ENCODE results near the gene KCNG2.

KCNG2 gene

GRCh38 chr18:79861687-79862086, 63.9 kb downstream of the KCNG2 start:
- no peak overlapping the region for H3K4me3 ChIP-seq (ENCODE audit: low read depth, low read length)
- no peaks in the 10 kb centered on the region for H3K9me3 ChIP-seq (ENCODE audit: control insufficient read depth, insufficient read depth, low read depth, low read length)
- CTCF ChIA-PET: interaction anchor here (0.5 to 0.6 kb wide), 2 partner anchors 16 to 395 kb away, joined by 3 read pairs; no protein-coding TSS in a partner anchor
- no peak overlapping the region for H3K27ac ChIP-seq (ENCODE audit: extremely low read depth, low read depth, low read length)
- no peaks in the 10 kb centered on the region for H3K4me1 ChIP-seq (ENCODE audit: control insufficient read depth, insufficient read depth, low read length)
- POLR2A ChIA-PET: no interaction called here
- TF ChIP-seq YY2 (tag by site-specific recombination; IDR thresholded peaks at IDR 0.05): no peak
- TF ChIP-seq EGR2 (tag by site-specific recombination; IDR thresholded peaks at IDR 0.05; ENCODE audit: low read depth): no peak
- TF ChIP-seq PRDM1 (tag by site-specific recombination; IDR thresholded peaks at IDR 0.05): no peak
- no peak for TF ChIP-seq WT1 (tag by site-specific recombination; IDR thresholded peaks at IDR 0.05)
- no peak for TF ChIP-seq ZNF146 (tag by site-specific recombination; IDR thresholded peaks at IDR 0.05)
- TF ChIP-seq ZNF571 (tag by site-specific recombination; IDR thresholded peaks at IDR 0.05): no peak
- no peak for TF ChIP-seq ZFP69B (tag by site-specific recombination; IDR thresholded peaks at IDR 0.05)
- TF ChIP-seq ZNF664 (tag by site-specific recombination; IDR thresholded peaks at IDR 0.05): no peak
- no peak for TF ChIP-seq ZNF214 (tag by site-specific recombination; IDR thresholded peaks at IDR 0.05; ENCODE audit: borderline replicate concordance)
- no peaks in the 10 kb centered on the region for H3K36me3 ChIP-seq (ENCODE audit: control insufficient read depth in 2 of 2, insufficient read depth in 1 of 2, low read length in 2 of 2)

- no peaks in the 10 kb centered on the region for H3K9me3 ChIP-seq (ENCODE audit: control insufficient read depth, insufficient read depth, low read depth, low read length)
- no peaks in the 10 kb centered on the region for H3K36me3 ChIP-seq (ENCODE audit: control insufficient read depth in 2 of 2, insufficient read depth in 1 of 2, low read length in 2 of 2)
- POLR2A ChIA-PET: no interaction called here
- H3K4me3 ChIP-seq (ENCODE audit: low read depth, low read length): no peak overlapping the region
- no peak for TF ChIP-seq ZNF280D (tag by site-specific recombination; IDR thresholded peaks at IDR 0.05)
- no peak for TF ChIP-seq SCRT1 (tag by site-specific recombination; IDR thresholded peaks at IDR 0.05; ENCODE audit: borderline replicate concordance)
- TF ChIP-seq ZNF768 (tag by site-specific recombination; IDR thresholded peaks at IDR 0.05): no peak
- H3K27ac ChIP-seq (ENCODE audit: extremely low read depth, low read depth, low read length): no peak overlapping the region
- no peaks in the 10 kb centered on the region for H3K4me1 ChIP-seq (ENCODE audit: control insufficient read depth, insufficient read depth, low read length)
- CTCF ChIA-PET: interaction anchor here (0.6 kb wide), 1 partner anchor 393 kb away, joined by 3 read pairs; no protein-coding TSS in a partner anchor
Observed at GRCh38 chr18:79862562-79862961, 64.8 kb downstream of the KCNG2 start.

GRCh38 chr18:79863161-79864005, 65.6 kb downstream of the KCNG2 start:
- H3K4me3 ChIP-seq (ENCODE audit: low read depth, low read length): no peak overlapping the region
- no peaks in the 10 kb centered on the region for H3K9me3 ChIP-seq (ENCODE audit: control insufficient read depth, insufficient read depth, low read depth, low read length)
- H3K36me3 ChIP-seq (ENCODE audit: control insufficient read depth in 2 of 2, insufficient read depth in 1 of 2, low read length in 2 of 2): no peaks in the 10 kb centered on the region
- CTCF ChIA-PET: no interaction called here
- H3K27ac ChIP-seq (ENCODE audit: extremely low read depth, low read depth, low read length): no peak overlapping the region
- POLR2A ChIA-PET: no interaction called here
- no peaks in the 10 kb centered on the region for H3K4me1 ChIP-seq (ENCODE audit: control insufficient read depth, insufficient read depth, low read length)
- no peak for TF ChIP-seq SP3 (tag by site-specific recombination; IDR thresholded peaks at IDR 0.05)
- TF ChIP-seq KLF1 (tag by site-specific recombination; IDR thresholded peaks at IDR 0.05): no peak
- no peak for TF ChIP-seq AEBP2 (tag by site-specific recombination; IDR thresholded peaks at IDR 0.05; ENCODE audit: borderline replicate concordance)
- TF ChIP-seq SP7 (tag by site-specific recombination; IDR thresholded peaks at IDR 0.05): no peak
- TF ChIP-seq GLI2 (tag by site-specific recombination; IDR thresholded peaks at IDR 0.05; ENCODE audit: borderline replicate concordance, low read depth): no peak
- no peak for TF ChIP-seq MYNN (tag by site-specific recombination; IDR thresholded peaks at IDR 0.05; ENCODE audit: borderline replicate concordance)
- no peak for TF ChIP-seq KLF17 (tag by site-specific recombination; IDR thresholded peaks at IDR 0.05)
- TF ChIP-seq PATZ1 (tag by site-specific recombination; IDR thresholded peaks at IDR 0.05): no peak
- TF ChIP-seq ZNF398 (tag by site-specific recombination; IDR thresholded peaks at IDR 0.05): no peak
